T-cell (primary cell): ENCODE measurements around the gene ADD2. TPM values are rescaled to one million over a fixed set of nuclear protein-coding genes. Genes with fewer than 3 reads are reported as not detected.

Experiments used
- ATAC-seq, 4 experiments: fragments of 200-7000 bp in 3 of 4; fragments of 150-1000 bp in 1 of 4; cut with Tn5 transposase; replicated peaks in 1 of 4; 1 replicate in 3 of 4; 2 replicates in 1 of 4; pipeline ENCODE4 v1.10.0; 2021; ENCODE audit warnings: moderate library complexity in 3 of 4, mild to moderate bottlenecking in 2 of 4, moderate number of reproducible peaks in 1 of 4
- CTCF ChIA-PET, 2 donors: fragments of 300-600 bp; sonication (Branson Sonifier 250); formaldehyde crosslinking; loops; one replicate each; lab custom pipeline; 2022; ENCODE audit warnings: antibody characterized with exemption in 2 of 2; lab: Charles Lee
- POLR2A ChIA-PET, 2 donors: fragments of 300-600 bp; sonication (Branson Sonifier 250); formaldehyde crosslinking; loops; one replicate each; lab custom pipeline; 2022; ENCODE audit warnings: antibody characterized with exemption in 2 of 2; lab: Charles Lee
- DNase-seq, 35 experiments: peaks; one replicate each; pipeline versions ENCODE4 v3.0.0 to v3.0.0-alpha.2; 2013 to 2023
- H3K27ac ChIP-seq: one replicate; pipeline ENCODE4 v1.5.1; 2013; ENCODE audit warnings: low read length
- H3K27me3 ChIP-seq, 2 experiments: replicated peaks in 1 of 2; 1 replicate in 1 of 2; 2 replicates in 1 of 2; pipeline versions ENCODE4 v1.6.1 to v1.7.0; 2013; ENCODE audit warnings: low read length in 1 of 2, mixed read lengths in 1 of 2; ENCODE audit not compliant: control insufficient read depth in 2 of 2, insufficient read depth in 2 of 2; ENCODE audit errors: extremely low read depth in 1 of 2
- H3K36me3 ChIP-seq, 2 donors: 1 replicate in 1 of 2; 2 replicates in 1 of 2; pipeline versions ENCODE4 v1.6.1 to v1.7.0; 2013; ENCODE audit warnings: low read length in 1 of 2; ENCODE audit not compliant: control insufficient read depth in 2 of 2, insufficient read depth in 1 of 2; ENCODE audit errors: extremely low read depth in 1 of 2
- H3K4me1 ChIP-seq, 2 experiments: 1 replicate in 1 of 2; 2 replicates in 1 of 2; pipeline versions ENCODE4 v1.6.1 to v1.7.0; 2013; ENCODE audit warnings: low read length in 2 of 2, mixed read lengths in 1 of 2; ENCODE audit not compliant: insufficient read depth in 2 of 2, control insufficient read depth in 1 of 2; ENCODE audit errors: extremely low read depth in 1 of 2
- H3K4me3 ChIP-seq, 2 donors: 1 replicate in 1 of 2; 2 replicates in 1 of 2; pipeline versions ENCODE4 v1.5.1 to v1.7.0; 2013; ENCODE audit warnings: mild to moderate bottlenecking in 2 of 2, low read length in 1 of 2, moderate library complexity in 1 of 2; ENCODE audit not compliant: control insufficient read depth in 1 of 2; ENCODE audit errors: extremely low read depth in 1 of 2
- H3K9me3 ChIP-seq: 2 replicates; pipeline ENCODE4 v1.7.0; 2013
- H3K27ac Mint-ChIP-seq, 2 donors: one replicate each; pipeline ENCODE4 v1.8.0; 2020 to 2021; ENCODE audit warnings: mild to moderate bottlenecking in 2 of 2, mixed read lengths in 2 of 2
- H3K27me3 Mint-ChIP-seq, 2 donors: one replicate each; pipeline ENCODE4 v1.8.0; 2021 to 2022; ENCODE audit warnings: mixed read lengths in 2 of 2
- H3K36me3 Mint-ChIP-seq: one replicate; pipeline ENCODE4 v1.8.0; 2021; ENCODE audit warnings: mixed read lengths
- H3K4me1 Mint-ChIP-seq, 3 donors: one replicate each; pipeline ENCODE4 v1.8.0; 2020 to 2022; ENCODE audit warnings: mixed read lengths in 3 of 3, mild to moderate bottlenecking in 1 of 3
- H3K4me3 Mint-ChIP-seq, 3 donors: one replicate each; pipeline ENCODE4 v1.8.0; 2020 to 2022; ENCODE audit warnings: mild to moderate bottlenecking in 3 of 3, mixed read lengths in 3 of 3, moderate library complexity in 3 of 3
- H3K9me3 Mint-ChIP-seq, 3 donors: one replicate each; pipeline ENCODE4 v1.8.0; 2020 to 2022; ENCODE audit warnings: mixed read lengths in 3 of 3
- WGBS: methylation state at CpG from one replicate; pipeline ENCODE4 v1.1.5; 2013; ENCODE audit warnings: missing lambda C conversion rate; ENCODE audit not compliant: insufficient coverage; 5-methylcytosine and 5-hydroxymethylcytosine counted together
- total RNA-seq, 35 experiments: library from RNA in 6 of 35; stranded (reverse) in 6 of 35; fragments of 120-200 nt in 1 of 35; gene quantifications; one replicate each; pipeline versions ENCODE4 v1.2.1 to v1.2.4 and lab custom pipeline; 2013 to 2026

Gene ADD2
- total RNA-seq, 5 donors from 2014 or later (not counting 1 experiment from before 2014, with no cell fraction given), result 4.7 to 7.9 (median 7.1) TPM

DNA sequence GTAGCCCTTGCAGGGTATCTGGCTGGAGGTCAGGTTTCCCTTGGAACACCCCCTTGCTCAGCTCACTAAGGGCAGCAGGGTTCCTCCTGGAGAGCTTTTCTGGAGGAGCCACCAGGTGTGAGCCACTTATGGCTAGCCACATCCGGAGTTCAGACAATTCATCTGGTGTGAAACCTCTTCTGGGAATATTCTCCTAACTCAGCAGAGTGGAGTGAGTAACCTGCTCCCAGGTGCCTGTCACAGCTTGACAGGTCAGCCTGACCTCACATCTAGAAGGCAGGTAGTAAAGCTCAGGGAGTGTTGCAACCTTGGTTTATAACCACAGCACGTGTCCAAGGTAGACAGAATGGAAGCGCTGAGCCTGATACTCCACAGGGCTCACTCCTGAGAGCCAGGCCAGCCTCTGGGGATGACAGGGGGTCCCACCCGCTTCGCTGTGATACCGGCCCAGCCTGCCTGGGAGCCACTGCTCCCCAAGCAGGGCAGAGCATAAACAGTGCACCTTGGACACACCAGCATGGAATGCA is 151.8 kb downstream of the ADD2 start:
- Histone ChIP-seq H3K27me3 (peaks cover 0 to 11% of the 10 kb centered on the region in 2 experiments), H3K9me3 (no peaks in the 10 kb centered on the region), H3K27ac (no peak overlapping the region), H3K4me3 (no peak overlapping the region), H3K4me1 (peaks cover 0 to 5% of the 10 kb centered on the region in 2 experiments), H3K36me3 (no peaks in the 10 kb centered on the region)
- H3K4me3 Mint-ChIP-seq, result no peak overlapping the region
- H3K27me3 Mint-ChIP-seq, result peaks cover 7% of the 10 kb centered on the region in 2 donors
- DNase-seq (no peak), ATAC-seq (no peak)
- H3K4me1 Mint-ChIP-seq, result no peaks in the 10 kb centered on the region
- CTCF ChIA-PET, result interaction anchor here (0.5 to 3.0 kb wide), 6 partner anchors 10 to 312 kb away, joined by 3 to 31 read pairs (median 3); no protein-coding TSS in a partner anchor
- H3K27ac Mint-ChIP-seq, result no peak overlapping the region
- H3K36me3 Mint-ChIP-seq, result no peaks in the 10 kb centered on the region
- 74% methylated on average over 6 of the region's 6 CpGs for WGBS
- no peaks in the 10 kb centered on the region for H3K9me3 Mint-ChIP-seq
- POLR2A ChIA-PET, result no interaction called here

DNA sequence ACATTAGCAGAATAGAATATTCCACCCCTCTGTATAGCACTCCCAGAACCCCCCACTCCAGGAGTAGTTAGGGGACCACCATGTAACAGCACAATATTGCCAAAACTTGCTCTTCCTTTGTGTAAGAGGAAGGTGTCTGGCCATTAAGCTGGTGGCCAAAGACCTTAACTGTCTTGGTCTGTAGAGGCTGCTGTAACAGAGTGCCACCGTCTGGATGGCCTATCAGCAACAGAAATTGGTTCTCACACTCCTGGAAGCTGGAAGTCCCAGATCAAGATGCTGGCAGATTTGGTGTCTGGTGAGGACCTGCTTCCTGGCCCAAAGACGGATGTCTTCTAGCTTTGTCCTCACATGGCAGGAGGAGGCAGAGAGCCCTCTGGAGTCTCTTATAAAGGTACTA is 152.8 kb downstream of the ADD2 start:
- no peaks in the 10 kb centered on the region for H3K9me3 Mint-ChIP-seq
- H3K4me1 ChIP-seq, result peaks cover 0 to 5% of the 10 kb centered on the region in 2 experiments
- no peaks in the 10 kb centered on the region for H3K36me3 ChIP-seq
- WGBS, result 78% methylated on average over 1 of the region's 2 CpGs
- H3K4me1 Mint-ChIP-seq, result no peaks in the 10 kb centered on the region
- no peak overlapping the region for H3K27ac Mint-ChIP-seq
- H3K27ac ChIP-seq, result no peak overlapping the region
- H3K27me3 Mint-ChIP-seq, result peaks cover 2 to 7% of the 10 kb centered on the region in 2 donors
- ATAC-seq (no peak), DNase-seq (no peak)
- H3K36me3 Mint-ChIP-seq, result no peaks in the 10 kb centered on the region
- no peak overlapping the region for H3K4me3 ChIP-seq
- ChIA-PET CTCF (interaction anchor here in 1 of 2 donors (1.3 kb wide), 2 partner anchors 9 to 276 kb away, joined by 3 to 5 read pairs; no protein-coding TSS in a partner anchor), POLR2A (no interaction called here)
- no peaks in the 10 kb centered on the region for H3K9me3 ChIP-seq
- no peak overlapping the region for H3K4me3 Mint-ChIP-seq
- peaks cover 0 to 17% of the 10 kb centered on the region in 2 experiments for H3K27me3 ChIP-seq

- no peak overlapping the region for H3K4me3 Mint-ChIP-seq
- 60% methylated on average over 1 of the region's 7 CpGs for WGBS
- no peak for ATAC-seq
- no peak for DNase-seq
- no peaks in the 10 kb centered on the region for H3K36me3 Mint-ChIP-seq
- no peak overlapping the region for H3K27ac Mint-ChIP-seq
- Histone ChIP-seq H3K4me3 (no peak overlapping the region), H3K27me3 (peaks cover 0 to 28% of the 10 kb centered on the region in 2 experiments), H3K4me1 (peaks cover 0 to 5% of the 10 kb centered on the region in 2 experiments), H3K9me3 (no peaks in the 10 kb centered on the region), H3K27ac (no peak overlapping the region), H3K36me3 (no peaks in the 10 kb centered on the region)
- no peaks in the 10 kb centered on the region for H3K4me1 Mint-ChIP-seq
- POLR2A ChIA-PET, result no interaction called here
- H3K9me3 Mint-ChIP-seq, result no peaks in the 10 kb centered on the region
- CTCF ChIA-PET, result interaction anchor here in 1 of 2 donors (0.6 kb wide), 1 partner anchor 614 kb away, joined by 3 read pairs; no protein-coding TSS in a partner anchor
- peaks cover 2 to 6% of the 10 kb centered on the region in 2 donors for H3K27me3 Mint-ChIP-seq
Measured at GRCh38 chr2:70613521-70613920, 154.5 kb downstream of the ADD2 start.

DNA sequence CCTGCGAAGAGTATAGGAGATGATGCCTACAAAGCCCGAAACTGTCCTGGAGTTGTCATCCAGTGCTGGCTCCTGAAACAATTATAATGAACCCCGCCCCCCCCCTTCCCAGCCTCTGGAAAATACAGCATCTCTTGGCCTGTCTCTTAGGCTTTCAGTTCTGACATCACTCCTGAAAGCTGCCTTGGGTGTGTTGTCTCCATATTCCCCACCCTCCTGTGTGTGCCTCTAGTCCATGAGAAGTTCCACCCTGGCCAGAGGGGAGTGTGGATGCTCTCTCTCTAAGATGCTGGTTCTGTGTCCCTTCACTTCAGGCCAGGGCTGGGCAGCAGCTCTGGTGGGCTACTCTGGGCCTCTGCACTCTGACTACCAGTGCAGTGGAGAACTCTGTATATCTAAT is 155.4 kb downstream of the ADD2 start:
- H3K27ac ChIP-seq, result no peak overlapping the region
- H3K4me1 Mint-ChIP-seq, result no peaks in the 10 kb centered on the region
- DNase-seq, result no peak
- H3K27ac Mint-ChIP-seq, result no peak overlapping the region
- peaks cover 0 to 27% of the 10 kb centered on the region in 2 experiments for H3K27me3 ChIP-seq
- no peak for ATAC-seq
- peaks cover 0 to under 1% of the 10 kb centered on the region in 2 experiments for H3K4me1 ChIP-seq
- H3K4me3 ChIP-seq, result no peak overlapping the region
- H3K36me3 Mint-ChIP-seq, result no peaks in the 10 kb centered on the region
- H3K9me3 ChIP-seq, result no peaks in the 10 kb centered on the region
- H3K9me3 Mint-ChIP-seq, result no peaks in the 10 kb centered on the region
- H3K27me3 Mint-ChIP-seq, result peaks cover 0 to 4% of the 10 kb centered on the region in 2 donors
- H3K4me3 Mint-ChIP-seq, result no peak overlapping the region
- H3K36me3 ChIP-seq, result no peaks in the 10 kb centered on the region
- POLR2A ChIA-PET, result no interaction called here
- CTCF ChIA-PET, result interaction anchor here in 1 of 2 donors (1.3 kb wide), 1 partner anchor 24 kb away, joined by 4 read pairs; no protein-coding TSS in a partner anchor
- 83% methylated on average over 2 of the region's 3 CpGs for WGBS

GRCh38 chr2:70608373-70608772 is 159.6 kb downstream of the ADD2 start:
- Mint-ChIP-seq H3K27me3 (peaks cover 4 to 12% of the 10 kb centered on the region in 2 donors), H3K9me3 (no peaks in the 10 kb centered on the region), H3K4me1 (peaks cover 5 to 6% (median 6%) of the 10 kb centered on the region in 3 donors), H3K36me3 (no peaks in the 10 kb centered on the region), H3K27ac (no peak overlapping the region), H3K4me3 (no peak overlapping the region)
- DNase-seq (no peak), ATAC-seq (no peak)
- H3K27me3 ChIP-seq, result peaks cover 0 to 26% of the 10 kb centered on the region in 2 experiments
- ChIA-PET POLR2A (no interaction called here), CTCF (no interaction called here)
- no peak overlapping the region for H3K4me3 ChIP-seq
- no peak overlapping the region for H3K27ac ChIP-seq
- 92% methylated on average over 4 of the region's 6 CpGs for WGBS
- H3K4me1 ChIP-seq, result peaks cover 0 to 4% of the 10 kb centered on the region in 2 experiments
- no peaks in the 10 kb centered on the region for H3K9me3 ChIP-seq
- no peaks in the 10 kb centered on the region for H3K36me3 ChIP-seq

DNA sequence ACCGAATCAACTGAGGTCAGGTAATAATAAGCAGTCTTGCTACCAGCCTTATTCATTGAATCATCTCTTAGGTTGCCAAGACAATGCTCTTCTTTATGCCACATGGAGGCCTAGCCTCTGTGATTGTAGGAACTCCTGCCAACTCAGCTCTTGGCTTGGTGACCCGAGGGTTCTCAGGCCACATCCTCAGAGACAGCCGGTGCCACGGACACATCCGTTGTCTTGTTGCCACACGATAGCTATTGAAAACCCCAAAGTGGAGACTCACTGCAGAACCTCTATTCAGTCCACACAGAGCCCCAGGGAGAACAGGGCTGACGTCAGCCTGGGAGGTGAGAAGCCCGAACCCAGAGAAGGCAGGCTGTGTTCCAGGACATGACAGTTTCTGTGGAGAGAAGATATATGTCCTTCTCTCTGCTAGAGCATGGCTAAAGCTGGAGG is 160.9 kb downstream of the ADD2 start:
- Histone ChIP-seq H3K4me1 (peaks cover 0 to 6% of the 10 kb centered on the region in 2 experiments), H3K4me3 (no peak overlapping the region), H3K27me3 (peaks cover 0 to 23% of the 10 kb centered on the region in 2 experiments), H3K27ac (no peak overlapping the region), H3K36me3 (no peaks in the 10 kb centered on the region), H3K9me3 (no peaks in the 10 kb centered on the region)
- Mint-ChIP-seq H3K4me1 (peaks cover 8 to 12% (median 10%) of the 10 kb centered on the region in 3 donors), H3K36me3 (no peaks in the 10 kb centered on the region), H3K27ac (no peak overlapping the region), H3K4me3 (no peak overlapping the region), H3K9me3 (no peaks in the 10 kb centered on the region), H3K27me3 (peaks cover 0 to 14% of the 10 kb centered on the region in 2 donors)
- ATAC-seq (no peak), DNase-seq (no peak)
- ChIA-PET CTCF (no interaction called here), POLR2A (no interaction called here)
- WGBS, result 88% methylated on average over 6 of the region's 8 CpGs
